Stimulated activated CD4-positive, alpha-beta T cell treated with anti-CD3 and anti-CD28 coated beads, Interleukin-1b, Interleukin-23, amount 100 ng/mL, for 1 hour (primary cell): ENCODE measurements around the gene CEACAM3.
"Not testable (repeated sequence)": the region's sequence is repeated elsewhere in the genome, so short reads cannot be mapped to it uniquely, and the experiment has no call there.

ENCODE experiments used
- DNase-seq, 2 donors: peaks; one replicate each; pipeline ENCODE4 v3.0.0-alpha.2; 2020; ENCODE audit warnings: low read depth in 2 of 2

The CEACAM3 gene

GRCh38 chr19:41796362-41796761 lies at the start of gene CEACAM3:
TSS of gene CEACAM3 (plus strand) at chr19:41796587. CDS start at chr19:41796678, 91 bp downstream.
- DNase-seq, result no peak

- DNase-seq, result peak in 1 of 2 donors; percentile 15
Observed at GRCh38 chr19:41746593-41747227, 49.7 kb upstream of the CEACAM3 start.

GRCh38 chr19:41748012-41748411 lies 48.4 kb upstream of the CEACAM3 start:
- DNase-seq, result no peak

- not testable (repeated sequence) for DNase-seq
Observed at GRCh38 chr19:41750248-41751134, 45.9 kb upstream of the CEACAM3 start.

GRCh38 chr19:41753159-41753558 lies 43.2 kb upstream of the CEACAM3 start:
- peak; percentile 49 to 71 for DNase-seq

GRCh38 chr19:41753936-41754529 lies 42.4 kb upstream of the CEACAM3 start:
- DNase-seq, result peak; percentile 39 to 57

GRCh38 chr19:41755328-41755913 lies 41.0 kb upstream of the CEACAM3 start, which contains the start of gene CEACAM6:
TSS of gene CEACAM6 (plus strand) at chr19:41755530. CDS start at chr19:41755639, 109 bp downstream.
- DNase-seq, result no peak

GRCh38 chr19:41758846-41759245 lies 37.5 kb upstream of the CEACAM3 start:
- DNase-seq, result no peak

- no peak for DNase-seq
Observed at GRCh38 chr19:41767115-41767514, 29.3 kb upstream of the CEACAM3 start.

GRCh38 chr19:41768105-41768504 lies 28.3 kb upstream of the CEACAM3 start:
- DNase-seq, result not testable (repeated sequence)

- no peak for DNase-seq
Observed at GRCh38 chr19:41769608-41770007, 26.8 kb upstream of the CEACAM3 start.

- DNase-seq, result no peak
Observed at GRCh38 chr19:41771410-41771809, 25.0 kb upstream of the CEACAM3 start.

- no peak for DNase-seq
Observed at GRCh38 chr19:41774515-41774980, 21.8 kb upstream of the CEACAM3 start.

GRCh38 chr19:41776700-41777099 lies 19.7 kb upstream of the CEACAM3 start:
- DNase-seq, result no peak

GRCh38 chr19:41783612-41784011 lies 12.8 kb upstream of the CEACAM3 start:
- no peak for DNase-seq

- DNase-seq, result no peak
Observed at GRCh38 chr19:41784312-41784711, 12.1 kb upstream of the CEACAM3 start.

GRCh38 chr19:41784743-41785142 lies 11.6 kb upstream of the CEACAM3 start:
- DNase-seq, result no peak

GRCh38 chr19:41785653-41786052 lies 10.7 kb upstream of the CEACAM3 start:
- DNase-seq, result peak; percentile 37 to 38

GRCh38 chr19:41787055-41787454 lies 9.3 kb upstream of the CEACAM3 start:
- no peak for DNase-seq

- not testable (repeated sequence) for DNase-seq
Observed at GRCh38 chr19:41788518-41788917, 7.9 kb upstream of the CEACAM3 start.

- DNase-seq, result not testable (repeated sequence)
Observed at GRCh38 chr19:41789053-41789452, 7.3 kb upstream of the CEACAM3 start.
